B cell (primary cell): ENCODE measurements around the gene PAM. TPM values are rescaled to one million over a fixed set of nuclear protein-coding genes. Genes with fewer than 3 reads are reported as not detected.

Source experiments
- ATAC-seq: fragments of 200-7000 bp; cut with Tn5 transposase; one replicate; pipeline ENCODE4 v1.10.0; 2021; ENCODE audit warnings: low read depth, mild to moderate bottlenecking, moderate number of reproducible peaks, moderate library complexity
- CTCF ChIA-PET: fragments of 350-600 bp; sonication (Branson Sonifier 250); formaldehyde crosslinking; loops from one replicate; lab custom pipeline; 2021; ENCODE audit warnings: antibody characterized with exemption, inconsistent platforms; lab: Charles Lee
- POLR2A ChIA-PET: fragments of 350-600 bp; sonication (Branson Sonifier 250); formaldehyde crosslinking; loops from one replicate; lab custom pipeline; 2021; ENCODE audit warnings: antibody characterized with exemption; lab: Charles Lee
- DNase-seq: peaks from one replicate; pipeline ENCODE4 v3.0.0; 2013
- H2AFZ ChIP-seq: 2 replicates; pipeline ENCODE4 v1.6.1; 2012; ENCODE audit warnings: mild to moderate bottlenecking, low read depth, low read length; ENCODE audit not compliant: insufficient read depth, poor library complexity, severe bottlenecking
- H3K27ac ChIP-seq, 2 donors: 1 replicate in 1 of 2; 2 replicates in 1 of 2; pipeline ENCODE4 v1.5.1; 2012 to 2013; ENCODE audit warnings: low read length in 2 of 2, mild to moderate bottlenecking in 2 of 2, moderate library complexity in 1 of 2
- H3K27me3 ChIP-seq, 4 experiments: fragments of 200-600 bp in 1 of 4; sonication (generic) in 1 of 4; replicated peaks in 1 of 4; 1 replicate in 2 of 4; 2 replicates in 2 of 4; pipeline versions ENCODE4 v1.6.1 to v1.7.0; 2013 to 2016; ENCODE audit warnings: low read length in 3 of 4, mild to moderate bottlenecking in 2 of 4, mixed read lengths in 1 of 4, moderate library complexity in 1 of 4; ENCODE audit not compliant: insufficient read depth in 4 of 4, control insufficient read depth in 3 of 4; ENCODE audit errors: control extremely low read depth in 1 of 4
- H3K36me3 ChIP-seq, 2 experiments: replicated peaks in 1 of 2; 1 replicate in 1 of 2; 2 replicates in 1 of 2; pipeline versions ENCODE4 v1.6.1 to v1.7.1; 2013; ENCODE audit warnings: low read length in 1 of 2; ENCODE audit not compliant: insufficient read depth in 2 of 2, control insufficient read depth in 1 of 2; ENCODE audit errors: control extremely low read depth in 1 of 2, extremely low read depth in 1 of 2
- H3K4me1 ChIP-seq, 2 donors: fragments of 200-600 bp in 1 of 2; sonication (generic) in 1 of 2; 1 replicate in 1 of 2; 2 replicates in 1 of 2; pipeline versions ENCODE4 v1.5.1 to v1.6.1; 2013 to 2017; ENCODE audit warnings: low read length in 2 of 2; ENCODE audit not compliant: control insufficient read depth in 2 of 2, insufficient read depth in 2 of 2
- H3K4me2 ChIP-seq: replicated peaks from 2 replicates; pipeline ENCODE3; 2012; ENCODE audit warnings: mild to moderate bottlenecking, low read depth, low read length; ENCODE audit not compliant: poor library complexity, severe bottlenecking
- H3K4me3 ChIP-seq, 5 experiments: fragments of 200-600 bp in 1 of 5; sonication (generic) in 1 of 5; 1 replicate in 3 of 5; 2 replicates in 2 of 5; pipeline versions ENCODE4 v1.5.1 to v1.7.0; 2011 to 2016; ENCODE audit warnings: low read length in 4 of 5, mild to moderate bottlenecking in 4 of 5, low read depth in 2 of 5, control low read depth in 1 of 5, moderate library complexity in 1 of 5; ENCODE audit not compliant: insufficient read depth in 1 of 5; ENCODE audit errors: control extremely low read depth in 1 of 5, extremely low read depth in 1 of 5
- H3K79me2 ChIP-seq: fragments of 200-600 bp; sonication (generic); one replicate; pipeline ENCODE4 v1.6.0; 2016; ENCODE audit warnings: low read length; ENCODE audit not compliant: control insufficient read depth, insufficient read depth
- H3K9ac ChIP-seq: fragments of 200-600 bp; sonication (generic); 2 replicates; pipeline ENCODE4 v1.6.1; 2017; ENCODE audit warnings: mild to moderate bottlenecking, low read length, moderate library complexity
- H3K9me3 ChIP-seq, 3 donors: one replicate each; pipeline versions ENCODE4 v1.6.1 to v1.7.1; 2013; ENCODE audit warnings: low read length in 2 of 3; ENCODE audit not compliant: control insufficient read depth in 2 of 3, insufficient read depth in 1 of 3; ENCODE audit errors: control extremely low read depth in 1 of 3
- H4K20me1 ChIP-seq: 2 replicates; pipeline ENCODE4 v1.6.0; 2012; ENCODE audit warnings: mild to moderate bottlenecking, low read length; ENCODE audit not compliant: insufficient read depth, control insufficient read depth, poor library complexity, severe bottlenecking
- H3K27ac Mint-ChIP-seq: one replicate; pipeline ENCODE4 v1.8.0; 2021; ENCODE audit warnings: mixed read lengths
- H3K27me3 Mint-ChIP-seq: one replicate; pipeline ENCODE4 v1.8.0; 2021; ENCODE audit warnings: mixed read lengths
- H3K4me1 Mint-ChIP-seq: one replicate; pipeline ENCODE4 v1.8.0; 2021; ENCODE audit warnings: mixed read lengths
- H3K4me3 Mint-ChIP-seq: one replicate; pipeline ENCODE4 v1.8.0; 2021; ENCODE audit warnings: mixed read lengths
- H3K9me3 Mint-ChIP-seq: one replicate; pipeline ENCODE4 v1.8.0; 2022; ENCODE audit warnings: mixed read lengths; ENCODE audit not compliant: insufficient read depth
- EZH2 ChIP-seq: IDR thresholded peaks from 2 replicates; pipeline ENCODE4 v1.6.1; 2012; ENCODE audit warnings: borderline replicate concordance, low read depth, mild to moderate bottlenecking, moderate library complexity, low read length; ENCODE audit not compliant: insufficient read depth, poor library complexity, severe bottlenecking
- WGBS: methylation state at CpG from one replicate; pipeline ENCODE4 v1.1.5; 2013; ENCODE audit warnings: missing lambda C conversion rate; ENCODE audit not compliant: insufficient coverage; 5-methylcytosine and 5-hydroxymethylcytosine counted together
- intact Hi-C: fragments of 100-400 bp; cut with micrococcal nuclease; formaldehyde crosslinking; loops from one replicate; pipeline ENCODE4 v1.10.0; 2022
- polyA plus RNA-seq: library from polyadenylated mRNA; depleted of rRNA; stranded (reverse); fragments of >200 nt; gene quantifications from 2 replicates; pipeline ENCODE4 v1.2.3, GENCODE V29; 2012
- total RNA-seq, 2 donors: library from RNA; stranded (reverse); fragments of 120-200 nt in 1 of 2; gene quantifications; 1 replicate in 1 of 2; 2 replicates in 1 of 2; pipeline versions ENCODE4 v1.2.3 to v1.2.4, GENCODE V29; 2013 to 2022
- TF ChIP-seq, protein P1 (sequence below): fragments of 200-600 bp; IDR thresholded peaks from one replicate; pipeline ENCODE4 v1.8.0; 2022; ENCODE audit warnings: antibody characterized with exemption, mild to moderate bottlenecking

PAM gene
- total and polyA plus RNA-seq, 2 donors (not counting 1 experiment from before 2014, with no cell fraction given), result 1.00 to 34.8 TPM

GRCh38 chr5:102815540-102816332, 60.6 kb downstream of the PAM start:
- no CpG with 5 or more reads among the region's 3 CpGs for WGBS
- no peaks in the 10 kb centered on the region for H3K9me3 ChIP-seq
- no peak overlapping the region for H3K27ac ChIP-seq
- Mint-ChIP-seq H3K4me3 (no peak overlapping the region), H3K27ac (no peak overlapping the region), H3K4me1 (peaks cover 11% of the 10 kb centered on the region), H3K27me3 (no peaks in the 10 kb centered on the region), H3K9me3 (no peaks in the 10 kb centered on the region)
- H3K9ac ChIP-seq, result no peak overlapping the region
- no peak overlapping the region for H3K4me2 ChIP-seq
- H2AFZ ChIP-seq, result no peak overlapping the region
- intact Hi-C loops, result no loop called here
- H3K27me3 ChIP-seq, result no peaks in the 10 kb centered on the region
- ATAC-seq (no peak), DNase-seq (peak; percentile 5)
- H3K4me3 ChIP-seq, result no peak overlapping the region
- no peaks in the 10 kb centered on the region for H4K20me1 ChIP-seq
- no peaks in the 10 kb centered on the region for H3K79me2 ChIP-seq
- POLR2A ChIA-PET, result interaction anchor here (0.5 kb wide), 1 partner anchor 13 kb away, joined by 4 read pairs; no protein-coding TSS in a partner anchor
- TF ChIP-seq EZH2, result no peak
- TF ChIP-seq, protein P1, sequence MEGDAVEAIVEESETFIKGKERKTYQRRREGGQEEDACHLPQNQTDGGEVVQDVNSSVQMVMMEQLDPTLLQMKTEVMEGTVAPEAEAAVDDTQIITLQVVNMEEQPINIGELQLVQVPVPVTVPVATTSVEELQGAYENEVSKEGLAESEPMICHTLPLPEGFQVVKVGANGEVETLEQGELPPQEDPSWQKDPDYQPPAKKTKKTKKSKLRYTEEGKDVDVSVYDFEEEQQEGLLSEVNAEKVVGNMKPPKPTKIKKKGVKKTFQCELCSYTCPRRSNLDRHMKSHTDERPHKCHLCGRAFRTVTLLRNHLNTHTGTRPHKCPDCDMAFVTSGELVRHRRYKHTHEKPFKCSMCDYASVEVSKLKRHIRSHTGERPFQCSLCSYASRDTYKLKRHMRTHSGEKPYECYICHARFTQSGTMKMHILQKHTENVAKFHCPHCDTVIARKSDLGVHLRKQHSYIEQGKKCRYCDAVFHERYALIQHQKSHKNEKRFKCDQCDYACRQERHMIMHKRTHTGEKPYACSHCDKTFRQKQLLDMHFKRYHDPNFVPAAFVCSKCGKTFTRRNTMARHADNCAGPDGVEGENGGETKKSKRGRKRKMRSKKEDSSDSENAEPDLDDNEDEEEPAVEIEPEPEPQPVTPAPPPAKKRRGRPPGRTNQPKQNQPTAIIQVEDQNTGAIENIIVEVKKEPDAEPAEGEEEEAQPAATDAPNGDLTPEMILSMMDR, result no peak
- CTCF ChIA-PET, result no interaction called here
- peaks cover 5 to 11% of the 10 kb centered on the region in 2 donors for H3K4me1 ChIP-seq
- no peaks in the 10 kb centered on the region for H3K36me3 ChIP-seq

- H4K20me1 ChIP-seq, result no peaks in the 10 kb centered on the region
- no CpG with 5 or more reads among the region's 1 CpG for WGBS
- no peaks in the 10 kb centered on the region for H3K9me3 Mint-ChIP-seq
- DNase-seq (no peak), ATAC-seq (no peak)
- H3K4me3 Mint-ChIP-seq, result no peak overlapping the region
- H2AFZ ChIP-seq, result no peak overlapping the region
- ChIA-PET CTCF (no interaction called here), POLR2A (no interaction called here)
- no peak for TF ChIP-seq EZH2
- TF ChIP-seq, protein P1, result no peak
- peaks cover 11% of the 10 kb centered on the region for H3K4me1 Mint-ChIP-seq
- no peaks in the 10 kb centered on the region for H3K27me3 ChIP-seq
- no peak overlapping the region for H3K27ac Mint-ChIP-seq
- peaks cover 5 to 11% of the 10 kb centered on the region in 2 donors for H3K4me1 ChIP-seq
- no peak overlapping the region for H3K27ac ChIP-seq
- no peak overlapping the region for H3K9ac ChIP-seq
- no peak overlapping the region for H3K4me2 ChIP-seq
- no peaks in the 10 kb centered on the region for H3K27me3 Mint-ChIP-seq
- no peaks in the 10 kb centered on the region for H3K9me3 ChIP-seq
- no peaks in the 10 kb centered on the region for H3K79me2 ChIP-seq
- no peak overlapping the region for H3K4me3 ChIP-seq
- intact Hi-C loops, result no loop called here
- no peaks in the 10 kb centered on the region for H3K36me3 ChIP-seq
These were observed 63.2 kb downstream of the PAM start for GRCh38 chr5:102818345-102818744.
